Measurements from ENCODE around the gene ATOX1.

The ATOX1 gene

DNA sequence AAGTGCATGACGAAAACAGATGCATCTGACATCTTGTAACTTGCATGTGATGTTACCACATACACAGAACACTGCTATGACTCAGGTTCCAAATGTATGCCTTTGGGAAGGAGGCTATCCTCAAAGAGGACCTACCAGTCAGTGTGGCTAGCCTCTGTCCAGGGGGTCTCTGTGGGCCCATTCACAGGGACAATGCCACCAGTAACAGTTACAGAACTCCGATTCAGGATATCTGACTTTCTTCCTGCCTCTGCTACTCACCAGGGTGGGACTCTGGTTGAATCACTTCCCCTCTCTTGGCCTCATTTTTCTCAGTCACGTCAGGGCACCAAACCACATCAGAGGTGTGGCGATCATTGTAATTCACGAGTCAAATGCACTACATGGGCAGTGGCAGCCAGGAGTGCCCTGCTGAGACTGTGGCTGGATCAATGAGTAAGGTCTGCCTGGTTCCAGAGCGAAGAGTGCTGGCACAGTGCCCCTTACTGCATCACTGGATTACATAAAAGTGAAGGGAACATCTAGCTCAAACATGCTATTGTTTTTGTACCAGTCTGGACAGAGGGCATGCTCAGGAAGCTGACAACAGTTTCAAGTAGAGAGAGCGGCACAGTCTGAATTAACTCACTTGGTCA is 13.2 kb downstream of the ATOX1 start:
- H3K36me3 ChIP-seq (ENCODE audit: control insufficient read depth in 2 of 2, insufficient read depth in 2 of 2, low read length in 2 of 2), result peaks cover 20 to 26% of the 10 kb centered on the region in 2 donors
- H3K9ac ChIP-seq (ENCODE audit: low read depth in 1 of 2, low read length in 2 of 2), result no peak overlapping the region
- H3K27ac ChIP-seq (ENCODE audit: low read depth in 2 of 2, low read length in 2 of 2), result peak overlapping the region; percentile 17 to 39

DNA sequence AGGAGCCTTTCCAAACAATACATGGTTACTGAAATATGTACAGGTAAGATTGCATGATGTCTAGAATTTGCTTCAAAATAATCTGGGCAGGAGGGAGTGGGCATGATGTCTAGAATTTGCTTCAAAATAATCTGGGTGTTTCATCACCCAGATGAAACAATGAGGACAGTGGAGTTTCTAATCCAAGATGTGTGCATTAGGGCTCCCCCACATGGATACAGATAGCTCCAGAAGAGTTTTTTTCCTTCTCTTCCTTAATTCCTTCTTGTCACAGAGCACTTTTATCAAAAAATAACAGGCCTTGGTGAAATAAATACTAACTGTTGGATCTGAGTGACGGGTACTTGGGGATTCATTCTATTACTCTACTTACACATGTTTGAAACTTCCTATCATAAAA is 14.9 kb downstream of the ATOX1 start:
- Histone ChIP-seq H3K9ac (ENCODE audit: low read depth in 1 of 2, low read length in 2 of 2) (no peak overlapping the region), H3K4me1 (ENCODE audit: control insufficient read depth in 2 of 2, insufficient read depth in 2 of 2, low read length in 2 of 2) (peaks cover 4 to 5% of the 10 kb centered on the region in 2 donors), H3K36me3 (ENCODE audit: control insufficient read depth in 2 of 2, insufficient read depth in 2 of 2, low read length in 2 of 2) (peaks cover 20 to 26% of the 10 kb centered on the region in 2 donors), H3K27ac (ENCODE audit: low read depth in 2 of 2, low read length in 2 of 2) (no peak overlapping the region), H3K9me3 (ENCODE audit: control insufficient read depth in 2 of 2, low read length in 2 of 2) (no peaks in the 10 kb centered on the region), H3K4me3 (ENCODE audit: low read length in 2 of 2) (no peak overlapping the region), H3K27me3 (ENCODE audit: control insufficient read depth in 2 of 2, insufficient read depth in 2 of 2, low read length in 2 of 2) (no peaks in the 10 kb centered on the region)

More for the DNA sequence above, 13.2 kb downstream of the ATOX1 start:
- Histone ChIP-seq H3K4me3 (ENCODE audit: low read length in 2 of 2) (no peak overlapping the region), H3K27me3 (ENCODE audit: control insufficient read depth in 2 of 2, insufficient read depth in 2 of 2, low read length in 2 of 2) (no peaks in the 10 kb centered on the region), H3K4me1 (ENCODE audit: control insufficient read depth in 2 of 2, insufficient read depth in 2 of 2, low read length in 2 of 2) (peaks cover 3 to 4% of the 10 kb centered on the region in 2 donors), H3K9me3 (ENCODE audit: control insufficient read depth in 2 of 2, low read length in 2 of 2) (no peaks in the 10 kb centered on the region)

- Histone ChIP-seq H3K4me3 (ENCODE audit: low read length in 2 of 2) (no peak overlapping the region), H3K9me3 (ENCODE audit: control insufficient read depth in 2 of 2, low read length in 2 of 2) (no peaks in the 10 kb centered on the region), H3K4me1 (ENCODE audit: control insufficient read depth in 2 of 2, insufficient read depth in 2 of 2, low read length in 2 of 2) (peaks cover 4 to 5% of the 10 kb centered on the region in 2 donors), H3K36me3 (ENCODE audit: control insufficient read depth in 2 of 2, insufficient read depth in 2 of 2, low read length in 2 of 2) (peaks cover 20 to 28% of the 10 kb centered on the region in 2 donors), H3K27me3 (ENCODE audit: control insufficient read depth in 2 of 2, insufficient read depth in 2 of 2, low read length in 2 of 2) (no peaks in the 10 kb centered on the region), H3K27ac (ENCODE audit: low read depth in 2 of 2, low read length in 2 of 2) (no peak overlapping the region), H3K9ac (ENCODE audit: low read depth in 1 of 2, low read length in 2 of 2) (no peak overlapping the region)
These were observed 15.5 kb downstream of the ATOX1 start for GRCh38 chr5:151742870-151743294.

- H3K9ac ChIP-seq (ENCODE audit: low read depth in 1 of 2, low read length in 2 of 2), result no peak overlapping the region
- no peak overlapping the region for H3K27ac ChIP-seq (ENCODE audit: low read depth in 2 of 2, low read length in 2 of 2)
- H3K4me1 ChIP-seq (ENCODE audit: control insufficient read depth in 2 of 2, insufficient read depth in 2 of 2, low read length in 2 of 2), result peaks cover 4 to 5% of the 10 kb centered on the region in 2 donors
- H3K36me3 ChIP-seq (ENCODE audit: control insufficient read depth in 2 of 2, insufficient read depth in 2 of 2, low read length in 2 of 2), result peaks cover 20 to 28% of the 10 kb centered on the region in 2 donors
- no peak overlapping the region for H3K4me3 ChIP-seq (ENCODE audit: low read length in 2 of 2)
- H3K27me3 ChIP-seq (ENCODE audit: control insufficient read depth in 2 of 2, insufficient read depth in 2 of 2, low read length in 2 of 2), result no peaks in the 10 kb centered on the region
- H3K9me3 ChIP-seq (ENCODE audit: control insufficient read depth in 2 of 2, low read length in 2 of 2), result no peaks in the 10 kb centered on the region
These were observed 16.6 kb downstream of the ATOX1 start for GRCh38 chr5:151741678-151742423.

DNA sequence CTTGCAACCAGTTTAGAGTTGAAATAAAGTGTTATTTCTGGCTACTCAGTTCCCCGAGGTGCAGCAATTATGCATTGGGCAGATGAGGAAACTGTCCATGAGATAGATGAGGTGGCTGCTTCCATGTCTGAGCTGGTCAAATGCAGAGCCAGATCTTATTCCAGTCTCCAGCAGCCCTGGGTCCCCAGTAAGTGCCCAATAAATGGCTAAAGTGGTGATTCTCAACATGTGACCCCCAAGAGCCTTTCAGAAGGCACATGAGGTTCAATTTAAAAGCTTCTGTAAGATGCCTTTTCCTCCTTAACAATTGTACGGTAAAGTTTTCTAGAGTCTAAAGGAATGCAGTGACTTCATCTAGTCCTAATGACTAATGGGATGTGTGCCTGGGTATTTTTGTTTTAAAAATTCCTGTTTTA is 17.5 kb downstream of the ATOX1 start:
- Histone ChIP-seq H3K4me1 (ENCODE audit: control insufficient read depth in 2 of 2, insufficient read depth in 2 of 2, low read length in 2 of 2) (peaks cover 4 to 5% of the 10 kb centered on the region in 2 donors), H3K27me3 (ENCODE audit: control insufficient read depth in 2 of 2, insufficient read depth in 2 of 2, low read length in 2 of 2) (no peaks in the 10 kb centered on the region), H3K27ac (ENCODE audit: low read depth in 2 of 2, low read length in 2 of 2) (peak overlapping the region; percentile 10 to 55), H3K9ac (ENCODE audit: low read depth in 1 of 2, low read length in 2 of 2) (no peak overlapping the region), H3K36me3 (ENCODE audit: control insufficient read depth in 2 of 2, insufficient read depth in 2 of 2, low read length in 2 of 2) (peaks cover 20 to 23% of the 10 kb centered on the region in 2 donors), H3K9me3 (ENCODE audit: control insufficient read depth in 2 of 2, low read length in 2 of 2) (no peaks in the 10 kb centered on the region), H3K4me3 (ENCODE audit: low read length in 2 of 2) (no peak overlapping the region)

- Histone ChIP-seq H3K36me3 (ENCODE audit: control insufficient read depth in 2 of 2, insufficient read depth in 2 of 2, low read length in 2 of 2) (peaks cover 15 to 22% of the 10 kb centered on the region in 2 donors), H3K4me3 (ENCODE audit: low read length in 2 of 2) (no peak overlapping the region), H3K9me3 (ENCODE audit: control insufficient read depth in 2 of 2, low read length in 2 of 2) (no peaks in the 10 kb centered on the region), H3K27me3 (ENCODE audit: control insufficient read depth in 2 of 2, insufficient read depth in 2 of 2, low read length in 2 of 2) (no peaks in the 10 kb centered on the region), H3K9ac (ENCODE audit: low read depth in 1 of 2, low read length in 2 of 2) (peak overlapping the region in 1 of 2 donors; percentile 6), H3K4me1 (ENCODE audit: control insufficient read depth in 2 of 2, insufficient read depth in 2 of 2, low read length in 2 of 2) (peaks cover 4 to 5% of the 10 kb centered on the region in 2 donors), H3K27ac (ENCODE audit: low read depth in 2 of 2, low read length in 2 of 2) (peak overlapping the region; percentile 38 to 55)
These were observed 18.0 kb downstream of the ATOX1 start for GRCh38 chr5:151740336-151740942.

- H3K9ac ChIP-seq (ENCODE audit: low read depth in 1 of 2, low read length in 2 of 2), result peak overlapping the region in 1 of 2 donors; percentile 6
- peaks cover 10 to 17% of the 10 kb centered on the region in 2 donors for H3K36me3 ChIP-seq (ENCODE audit: control insufficient read depth in 2 of 2, insufficient read depth in 2 of 2, low read length in 2 of 2)
- H3K4me3 ChIP-seq (ENCODE audit: low read length in 2 of 2), result no peak overlapping the region
- no peaks in the 10 kb centered on the region for H3K9me3 ChIP-seq (ENCODE audit: control insufficient read depth in 2 of 2, low read length in 2 of 2)
- no peaks in the 10 kb centered on the region for H3K27me3 ChIP-seq (ENCODE audit: control insufficient read depth in 2 of 2, insufficient read depth in 2 of 2, low read length in 2 of 2)
- peaks cover 4 to 5% of the 10 kb centered on the region in 2 donors for H3K4me1 ChIP-seq (ENCODE audit: control insufficient read depth in 2 of 2, insufficient read depth in 2 of 2, low read length in 2 of 2)
- H3K27ac ChIP-seq (ENCODE audit: low read depth in 2 of 2, low read length in 2 of 2), result peak overlapping the region; percentile 38 to 55
These were observed 18.5 kb downstream of the ATOX1 start for GRCh38 chr5:151739939-151740335.

DNA sequence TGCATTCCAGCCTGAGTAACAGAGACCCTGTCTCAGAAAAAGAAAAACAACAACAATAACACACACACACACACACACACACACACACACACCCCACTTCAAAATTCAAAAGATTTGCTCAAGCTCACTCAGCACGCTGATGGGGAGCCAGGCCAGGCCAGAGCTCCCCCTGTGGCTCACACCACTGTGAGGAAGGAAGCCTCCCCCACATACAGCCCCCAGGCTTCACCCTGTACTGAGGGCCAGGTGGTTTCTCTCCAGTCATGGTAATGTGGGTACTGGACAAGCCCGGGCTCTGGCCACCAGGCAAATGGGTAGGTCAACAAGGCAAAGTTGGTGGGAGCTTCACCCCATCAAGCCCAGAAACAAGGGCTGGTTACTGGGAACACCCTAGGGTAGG is 19.0 kb downstream of the ATOX1 start:
- Histone ChIP-seq H3K27me3 (ENCODE audit: control insufficient read depth in 2 of 2, insufficient read depth in 2 of 2, low read length in 2 of 2) (no peaks in the 10 kb centered on the region), H3K4me1 (ENCODE audit: control insufficient read depth in 2 of 2, insufficient read depth in 2 of 2, low read length in 2 of 2) (peaks cover 4 to 5% of the 10 kb centered on the region in 2 donors), H3K9ac (ENCODE audit: low read depth in 1 of 2, low read length in 2 of 2) (no peak overlapping the region), H3K27ac (ENCODE audit: low read depth in 2 of 2, low read length in 2 of 2) (peak overlapping the region; percentile 38 to 55), H3K4me3 (ENCODE audit: low read length in 2 of 2) (no peak overlapping the region), H3K36me3 (ENCODE audit: control insufficient read depth in 2 of 2, insufficient read depth in 2 of 2, low read length in 2 of 2) (peaks cover 6 to 11% of the 10 kb centered on the region in 2 donors), H3K9me3 (ENCODE audit: control insufficient read depth in 2 of 2, low read length in 2 of 2) (no peaks in the 10 kb centered on the region)

DNA sequence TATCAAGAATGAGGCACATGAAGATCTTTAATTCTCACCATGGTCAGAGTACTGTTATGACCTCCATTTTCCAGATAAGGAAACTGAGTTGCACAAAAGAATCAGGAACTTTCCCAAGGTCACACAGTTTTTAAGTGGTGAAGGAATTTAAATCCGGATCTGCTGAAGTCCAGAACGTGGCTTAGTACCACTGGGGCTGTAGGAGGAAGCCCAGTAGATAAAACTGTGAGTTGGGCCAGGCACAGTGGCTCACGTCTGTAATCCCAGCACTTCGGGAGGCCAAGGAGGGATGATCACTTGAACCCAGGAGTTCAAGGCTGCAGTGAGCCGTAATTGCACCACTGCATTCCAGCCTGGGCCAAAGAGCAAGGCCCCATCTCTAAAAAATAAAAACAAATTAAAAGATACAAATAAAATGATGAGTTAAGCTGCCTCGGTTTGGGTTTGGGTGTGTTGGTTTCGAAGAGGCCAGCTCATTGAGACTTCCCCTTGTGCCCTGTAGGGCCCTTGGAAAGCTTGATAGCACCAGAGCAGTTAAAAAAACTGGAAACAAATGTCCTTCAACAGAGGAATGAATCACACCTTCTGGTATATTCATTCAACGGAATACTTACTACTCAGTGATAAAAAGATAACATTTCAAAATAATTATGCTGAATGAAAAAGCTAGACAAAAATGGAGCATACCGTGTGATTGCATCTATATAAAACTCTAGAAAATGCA is 20.1 kb downstream of the ATOX1 start:
- Histone ChIP-seq H3K9me3 (ENCODE audit: control insufficient read depth in 2 of 2, low read length in 2 of 2) (no peaks in the 10 kb centered on the region), H3K4me1 (ENCODE audit: control insufficient read depth in 2 of 2, insufficient read depth in 2 of 2, low read length in 2 of 2) (peaks cover 4 to 5% of the 10 kb centered on the region in 2 donors), H3K36me3 (ENCODE audit: control insufficient read depth in 2 of 2, insufficient read depth in 2 of 2, low read length in 2 of 2) (peaks cover 4 to 5% of the 10 kb centered on the region in 2 donors), H3K9ac (ENCODE audit: low read depth in 1 of 2, low read length in 2 of 2) (no peak overlapping the region), H3K4me3 (ENCODE audit: low read length in 2 of 2) (no peak overlapping the region), H3K27ac (ENCODE audit: low read depth in 2 of 2, low read length in 2 of 2) (no peak overlapping the region), H3K27me3 (ENCODE audit: control insufficient read depth in 2 of 2, insufficient read depth in 2 of 2, low read length in 2 of 2) (no peaks in the 10 kb centered on the region)

Data from mucosa of rectum (tissue), 2 donors.